Activated CD4-positive, alpha-beta memory T cell treated with anti-CD3 and anti-CD28 coated beads, Interleukin-2, amount 10 ng/mL, durations not matched to agents 7 days and 5 days (primary cell): Measurements from ENCODE around the gene KCNQ1OT1. TPM values are rescaled to one million over a fixed set of nuclear protein-coding genes. Genes with fewer than 3 reads are reported as not detected.

Experiments used
- CTCF ChIA-PET: fragments of 350-600 bp; sonication (Branson Sonifier 250); formaldehyde crosslinking; loops from one replicate; lab custom pipeline; 2021; ENCODE audit warnings: antibody characterized with exemption, inconsistent platforms; lab: Charles Lee
- POLR2A ChIA-PET: fragments of 350-600 bp; sonication (Branson Sonifier 250); formaldehyde crosslinking; loops from one replicate; lab custom pipeline; 2021; ENCODE audit warnings: antibody characterized with exemption; lab: Charles Lee
- DNase-seq: peaks from one replicate; pipeline ENCODE4 v3.0.0-alpha.2; 2020
- H3K27ac Mint-ChIP-seq: one replicate; pipeline ENCODE4 v1.8.0; 2021; ENCODE audit warnings: mild to moderate bottlenecking, mixed read lengths
- H3K27me3 Mint-ChIP-seq: one replicate; pipeline ENCODE4 v1.8.0; 2021; ENCODE audit warnings: mixed read lengths
- H3K36me3 Mint-ChIP-seq: one replicate; pipeline ENCODE4 v1.8.0; 2021; ENCODE audit warnings: low read depth, mixed read lengths
- H3K4me1 Mint-ChIP-seq: one replicate; pipeline ENCODE4 v1.8.0; 2021; ENCODE audit warnings: mixed read lengths
- H3K4me3 Mint-ChIP-seq: one replicate; pipeline ENCODE4 v1.8.0; 2021; ENCODE audit warnings: mild to moderate bottlenecking, mixed read lengths
- H3K9me3 Mint-ChIP-seq: one replicate; pipeline ENCODE4 v1.8.0; 2021; ENCODE audit warnings: mixed read lengths
- total RNA-seq, 2 experiments: library from RNA; stranded (reverse); gene quantifications; one replicate each; pipeline ENCODE4 v1.2.3, GENCODE V29; 2021

The KCNQ1OT1 gene
- total RNA-seq, 2 experiments from 2014 or later: 0.25 to 0.28 TPM

DNA sequence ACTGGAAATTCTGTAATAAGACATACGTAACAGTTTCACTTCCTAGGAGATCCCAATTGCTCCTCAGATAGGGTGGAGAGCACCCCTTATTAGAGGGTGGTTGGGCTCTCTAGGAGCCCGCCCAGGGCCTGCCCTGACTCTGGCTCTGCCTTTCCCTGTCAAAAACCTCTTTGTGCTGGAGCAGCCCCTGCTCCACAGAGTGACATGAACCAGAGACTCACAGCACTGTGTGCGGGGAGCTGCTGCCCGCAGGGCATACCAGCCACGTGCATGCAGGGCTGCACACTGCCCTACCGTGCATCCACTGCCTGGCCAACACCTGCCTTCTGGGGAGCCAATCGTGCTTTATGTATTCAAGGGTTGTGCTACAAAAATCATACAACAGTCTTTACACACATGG is 24.3 kb downstream of the KCNQ1OT1 start:
- Mint-ChIP-seq H3K27ac (no peak overlapping the region), H3K36me3 (no peaks in the 10 kb centered on the region), H3K4me1 (no peaks in the 10 kb centered on the region), H3K9me3 (no peaks in the 10 kb centered on the region), H3K4me3 (no peak overlapping the region), H3K27me3 (no peaks in the 10 kb centered on the region)
- ChIA-PET POLR2A (no interaction called here), CTCF (no interaction called here)
- DNase-seq: no peak

GRCh38 chr11:2674658-2675131 is 25.1 kb downstream of the KCNQ1OT1 start:
- DNase-seq: no peak
- H3K9me3 Mint-ChIP-seq: no peaks in the 10 kb centered on the region
- ChIA-PET POLR2A (no interaction called here), CTCF (interaction anchor here (0.7 kb wide), 1 partner anchor 255 kb away, joined by 5 read pairs; no protein-coding TSS in a partner anchor)
- H3K27ac Mint-ChIP-seq: no peak overlapping the region
- no peaks in the 10 kb centered on the region for H3K36me3 Mint-ChIP-seq
- H3K27me3 Mint-ChIP-seq: no peaks in the 10 kb centered on the region
- H3K4me3 Mint-ChIP-seq: no peak overlapping the region
- no peaks in the 10 kb centered on the region for H3K4me1 Mint-ChIP-seq

- no peak for DNase-seq
- no peaks in the 10 kb centered on the region for H3K36me3 Mint-ChIP-seq
- no peak overlapping the region for H3K4me3 Mint-ChIP-seq
- H3K9me3 Mint-ChIP-seq: no peaks in the 10 kb centered on the region
- H3K27me3 Mint-ChIP-seq: no peaks in the 10 kb centered on the region
- CTCF ChIA-PET: no interaction called here
- H3K27ac Mint-ChIP-seq: no peak overlapping the region
- no peaks in the 10 kb centered on the region for H3K4me1 Mint-ChIP-seq
- POLR2A ChIA-PET: no interaction called here
Observed at GRCh38 chr11:2673871-2674471, 25.8 kb downstream of the KCNQ1OT1 start.

GRCh38 chr11:2673250-2673610 is 26.6 kb downstream of the KCNQ1OT1 start:
- Mint-ChIP-seq H3K9me3 (no peaks in the 10 kb centered on the region), H3K27me3 (no peaks in the 10 kb centered on the region), H3K36me3 (no peaks in the 10 kb centered on the region), H3K4me1 (no peaks in the 10 kb centered on the region), H3K27ac (no peak overlapping the region), H3K4me3 (no peak overlapping the region)
- ChIA-PET CTCF (no interaction called here), POLR2A (no interaction called here)
- DNase-seq: peak; percentile 7

GRCh38 chr11:2672553-2673249 is 27.1 kb downstream of the KCNQ1OT1 start:
- H3K4me3 Mint-ChIP-seq: no peak overlapping the region
- H3K27me3 Mint-ChIP-seq: no peaks in the 10 kb centered on the region
- ChIA-PET CTCF (no interaction called here), POLR2A (no interaction called here)
- DNase-seq: peak; percentile 3
- H3K36me3 Mint-ChIP-seq: no peaks in the 10 kb centered on the region
- H3K9me3 Mint-ChIP-seq: no peaks in the 10 kb centered on the region
- H3K4me1 Mint-ChIP-seq: no peaks in the 10 kb centered on the region
- H3K27ac Mint-ChIP-seq: no peak overlapping the region

DNA sequence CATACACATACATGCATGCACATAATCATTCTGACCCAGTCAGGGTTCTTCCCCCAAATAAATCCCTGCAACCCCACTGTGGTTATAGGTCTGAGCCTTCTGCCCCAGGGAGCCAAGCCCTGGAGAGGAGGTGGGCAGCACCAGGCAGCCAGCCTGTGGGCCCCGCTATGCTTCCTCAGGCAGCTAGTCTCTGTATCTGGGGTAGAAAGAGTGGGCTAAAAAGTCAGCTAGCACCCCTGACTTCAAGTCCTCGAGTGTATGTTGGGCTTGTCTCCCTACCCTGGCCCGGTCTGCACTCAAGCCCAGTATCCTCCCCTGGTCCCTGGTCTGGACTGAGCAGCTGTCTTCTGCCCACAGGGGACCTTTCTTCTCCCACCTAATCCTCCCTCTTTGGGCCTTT is 28.0 kb downstream of the KCNQ1OT1 start:
- H3K4me3 Mint-ChIP-seq: no peak overlapping the region
- no peaks in the 10 kb centered on the region for H3K36me3 Mint-ChIP-seq
- no peaks in the 10 kb centered on the region for H3K9me3 Mint-ChIP-seq
- H3K27ac Mint-ChIP-seq: no peak overlapping the region
- no peaks in the 10 kb centered on the region for H3K27me3 Mint-ChIP-seq
- peak; percentile 13 for DNase-seq
- ChIA-PET POLR2A (no interaction called here), CTCF (interaction anchor here (0.6 kb wide), 1 partner anchor 1118 kb away, joined by 3 read pairs; no protein-coding TSS in a partner anchor)
- H3K4me1 Mint-ChIP-seq: no peaks in the 10 kb centered on the region

GRCh38 chr11:2670541-2671100 is 29.2 kb downstream of the KCNQ1OT1 start:
- Mint-ChIP-seq H3K27ac (no peak overlapping the region), H3K4me3 (no peak overlapping the region), H3K9me3 (no peaks in the 10 kb centered on the region), H3K36me3 (no peaks in the 10 kb centered on the region), H3K4me1 (no peaks in the 10 kb centered on the region), H3K27me3 (no peaks in the 10 kb centered on the region)
- peak; percentile 14 for DNase-seq
- ChIA-PET POLR2A (no interaction called here), CTCF (no interaction called here)

- H3K4me3 Mint-ChIP-seq: no peak overlapping the region
- no peaks in the 10 kb centered on the region for H3K27me3 Mint-ChIP-seq
- ChIA-PET CTCF (no interaction called here), POLR2A (interaction anchor here (1.0 kb wide), 1 partner anchor 14 kb away, joined by 3 read pairs; no protein-coding TSS in a partner anchor)
- peak; percentile 5 for DNase-seq
- no peak overlapping the region for H3K27ac Mint-ChIP-seq
- no peaks in the 10 kb centered on the region for H3K9me3 Mint-ChIP-seq
- no peaks in the 10 kb centered on the region for H3K4me1 Mint-ChIP-seq
- no peaks in the 10 kb centered on the region for H3K36me3 Mint-ChIP-seq
Observed at GRCh38 chr11:2669634-2670469, 29.9 kb downstream of the KCNQ1OT1 start.

DNA sequence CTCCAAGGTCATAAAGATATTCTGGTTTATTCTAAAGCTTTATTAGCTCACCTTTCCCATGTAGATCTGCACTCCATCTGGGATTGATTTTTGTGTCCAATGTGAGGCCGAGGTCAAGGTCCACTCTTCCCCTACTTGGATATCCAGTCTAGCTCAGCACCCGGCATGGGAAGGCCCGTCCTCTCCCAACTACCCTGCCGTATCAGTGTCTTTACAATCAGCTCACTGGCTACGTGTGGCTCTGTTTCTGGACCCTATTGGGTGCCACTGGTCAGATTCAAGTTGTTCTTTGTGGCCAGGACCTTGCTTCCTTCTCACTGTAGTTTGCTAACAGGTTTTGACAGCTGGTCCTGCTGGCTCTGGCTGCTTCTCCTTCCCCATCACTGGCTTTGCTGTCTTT is 30.9 kb downstream of the KCNQ1OT1 start:
- Mint-ChIP-seq H3K4me1 (no peaks in the 10 kb centered on the region), H3K4me3 (no peak overlapping the region), H3K36me3 (no peaks in the 10 kb centered on the region), H3K9me3 (no peaks in the 10 kb centered on the region), H3K27ac (no peak overlapping the region), H3K27me3 (no peaks in the 10 kb centered on the region)
- DNase-seq: peak; percentile 7
- ChIA-PET CTCF (no interaction called here), POLR2A (interaction anchor here (1.0 kb wide), 1 partner anchor 15 kb away, joined by 3 read pairs; no protein-coding TSS in a partner anchor)

GRCh38 chr11:2667940-2668339 is 31.9 kb downstream of the KCNQ1OT1 start:
- DNase-seq: no peak
- no peaks in the 10 kb centered on the region for H3K27me3 Mint-ChIP-seq
- no peak overlapping the region for H3K4me3 Mint-ChIP-seq
- no peaks in the 10 kb centered on the region for H3K9me3 Mint-ChIP-seq
- no peaks in the 10 kb centered on the region for H3K4me1 Mint-ChIP-seq
- no peaks in the 10 kb centered on the region for H3K36me3 Mint-ChIP-seq
- ChIA-PET POLR2A (no interaction called here), CTCF (no interaction called here)
- no peak overlapping the region for H3K27ac Mint-ChIP-seq

- no peak for DNase-seq
- Mint-ChIP-seq H3K27me3 (no peaks in the 10 kb centered on the region), H3K9me3 (no peaks in the 10 kb centered on the region), H3K36me3 (peaks cover 3% of the 10 kb centered on the region), H3K27ac (no peak overlapping the region), H3K4me1 (no peaks in the 10 kb centered on the region), H3K4me3 (no peak overlapping the region)
- POLR2A ChIA-PET: no interaction called here
- CTCF ChIA-PET: no interaction called here
Observed at GRCh38 chr11:2666828-2667570, 32.8 kb downstream of the KCNQ1OT1 start.

GRCh38 chr11:2666401-2666741 is 33.4 kb downstream of the KCNQ1OT1 start:
- no peak for DNase-seq
- Mint-ChIP-seq H3K27me3 (no peaks in the 10 kb centered on the region), H3K36me3 (peaks cover 3% of the 10 kb centered on the region), H3K4me3 (no peak overlapping the region), H3K4me1 (no peaks in the 10 kb centered on the region), H3K27ac (no peak overlapping the region), H3K9me3 (no peaks in the 10 kb centered on the region)
- CTCF ChIA-PET: no interaction called here
- POLR2A ChIA-PET: no interaction called here
